H1 (cell line): Measurements from ENCODE around the gene SLC26A11.

ENCODE experiments used
- EZH2 ChIP-seq: fragments of 200-600 bp; sonication (generic); IDR thresholded peaks from 2 replicates; pipeline ENCODE4 v1.7.1; 2012; ENCODE audit warnings: low read depth, mild to moderate bottlenecking, moderate library complexity, low read length, inconsistent platforms; ENCODE audit not compliant: severe bottlenecking
- FOSL1 ChIP-seq: IDR thresholded peaks from 2 replicates; pipeline ENCODE4 v1.6.1; 2011; ENCODE audit warnings: mild to moderate bottlenecking, low read depth, low read length, moderate library complexity; ENCODE audit not compliant: insufficient read depth
- POLR2AphosphoS5 ChIP-seq: IDR thresholded peaks from 2 replicates; pipeline ENCODE4 v1.6.1; 2011; ENCODE audit warnings: low read depth, low read length
- YY1 ChIP-seq: IDR thresholded peaks from 2 replicates; pipeline ENCODE4 v1.6.1; 2011; ENCODE audit warnings: low read depth, mild to moderate bottlenecking, low read length

DNA sequence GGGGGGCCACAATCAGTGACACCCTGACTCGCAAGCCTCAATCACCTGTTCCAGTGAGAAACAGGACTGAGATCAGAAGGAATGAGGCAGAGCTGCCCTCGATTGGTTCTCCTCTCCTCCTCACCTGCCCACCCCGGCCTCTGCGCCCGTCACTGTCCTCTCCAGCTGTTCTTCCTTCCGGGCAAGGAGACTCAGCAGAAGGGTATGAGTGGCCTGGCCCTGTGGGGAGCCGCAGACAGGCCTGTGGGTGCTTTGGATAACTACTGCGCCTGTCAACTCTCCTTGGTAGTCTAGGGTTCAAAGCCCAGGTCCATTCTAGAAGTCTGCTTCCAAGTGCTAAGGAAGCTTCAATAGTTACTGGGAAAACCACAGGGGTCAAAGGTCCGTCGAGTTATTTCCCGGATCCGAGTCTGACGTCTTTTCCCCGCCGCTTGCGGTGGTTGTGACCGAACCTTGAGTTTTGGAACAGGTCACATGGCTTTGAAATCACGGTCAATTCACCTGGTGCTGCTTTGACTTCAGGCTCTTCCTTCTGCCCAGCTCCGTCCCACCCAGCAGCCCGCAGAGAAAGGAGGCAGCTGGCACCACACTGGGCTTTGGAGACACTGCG is 42.1 kb upstream of the SLC26A11 start:
- TF ChIP-seq EZH2 = no peak
- no peak for TF ChIP-seq FOSL1
- TF ChIP-seq POLR2AphosphoS5 = no peak
- TF ChIP-seq YY1 = no peak
